BLaER1 treated with 17β-estradiol and CSF1 and Interleukin-3, amounts not matched to agents 10 nM and 100 nM (cell line): ENCODE data around the gene NKX2-8.
"Not testable (repeated sequence)": the region's sequence is repeated elsewhere in the genome, so short reads cannot be mapped to it uniquely, and the experiment has no call there.

Experiments used
- H3K27ac ChIP-seq, 11 experiments: shearing (Covaris generic); formaldehyde crosslinking; 2 replicates each; pipeline ENCODE4 v1.8.1; 2022
- H3K27me3 ChIP-seq, 11 experiments: shearing (Covaris generic); formaldehyde crosslinking; 2 replicates each; pipeline ENCODE4 v1.8.1; 2022
- H3K36me3 ChIP-seq, 11 experiments: shearing (Covaris generic); formaldehyde crosslinking; 2 replicates each; pipeline ENCODE4 v1.8.1; 2022
- H3K4me1 ChIP-seq, 10 experiments: shearing (Covaris generic); formaldehyde crosslinking; 2 replicates each; pipeline ENCODE4 v1.8.1; 2022
- H3K4me2 ChIP-seq, 11 experiments: shearing (Covaris generic); formaldehyde crosslinking; 2 replicates each; pipeline ENCODE4 v1.8.1; 2022
- H3K4me3 ChIP-seq, 10 experiments: shearing (Covaris generic); formaldehyde crosslinking; 2 replicates each; pipeline ENCODE4 v1.8.1; 2022
- H3K9ac ChIP-seq, 11 experiments: shearing (Covaris generic); formaldehyde crosslinking; 2 replicates each; pipeline ENCODE4 v1.8.1; 2022
- H3K9me3 ChIP-seq, 11 experiments: shearing (Covaris generic); formaldehyde crosslinking; replicated peaks in 1 of 11; 2 replicates each; pipeline ENCODE4 v1.8.1; 2022
- H4K20me1 ChIP-seq, 11 experiments: shearing (Covaris generic); formaldehyde crosslinking; 2 replicates each; pipeline ENCODE4 v1.8.1; 2022
- Cebpa-rat ChIP-seq, 11 experiments: shearing (Covaris generic); IDR thresholded peaks; 2 replicates each; pipeline ENCODE4 v1.8.1; 2022

Gene NKX2-8

GRCh38 chr14:36553656-36554260, 28.7 kb downstream of the NKX2-8 start:
- H4K20me1 ChIP-seq, result no peaks in the 10 kb centered on the region
- H3K27me3 ChIP-seq, result no peaks in the 10 kb centered on the region
- TF ChIP-seq Cebpa-rat (IDR thresholded peaks at IDR 0.05), result no peak
- no peaks in the 10 kb centered on the region for H3K4me1 ChIP-seq
- no peaks in the 10 kb centered on the region for H3K36me3 ChIP-seq
- no peaks in the 10 kb centered on the region for H3K9me3 ChIP-seq
- H3K4me2 ChIP-seq, result no peak overlapping the region
- H3K9ac ChIP-seq, result no peak overlapping the region
- no peak overlapping the region for H3K27ac ChIP-seq
- no peak overlapping the region for H3K4me3 ChIP-seq

GRCh38 chr14:36550899-36551298, 31.5 kb downstream of the NKX2-8 start:
- H4K20me1 ChIP-seq, result no peaks in the 10 kb centered on the region
- TF ChIP-seq Cebpa-rat (IDR thresholded peaks at IDR 0.05), result no peak
- no peaks in the 10 kb centered on the region for H3K36me3 ChIP-seq
- no peak overlapping the region for H3K4me2 ChIP-seq
- no peak overlapping the region for H3K27ac ChIP-seq
- no peaks in the 10 kb centered on the region for H3K4me1 ChIP-seq
- H3K4me3 ChIP-seq, result no peak overlapping the region
- H3K9ac ChIP-seq, result no peak overlapping the region
- H3K9me3 ChIP-seq, result no peaks in the 10 kb centered on the region
- H3K27me3 ChIP-seq, result no peaks in the 10 kb centered on the region

- H3K27me3 ChIP-seq, H4K20me1 ChIP-seq, H3K4me3 ChIP-seq, H3K4me1 ChIP-seq, H3K4me2 ChIP-seq, H3K36me3 ChIP-seq, H3K9ac ChIP-seq, H3K27ac ChIP-seq: not testable (repeated sequence)
- H3K9me3 ChIP-seq, result peaks cover 0 to 11% (median 8%) of the 10 kb centered on the region in 11 experiments; a peak in 12 of 22 replicates
Measured at GRCh38 chr14:36544280-36544679, 38.1 kb downstream of the NKX2-8 start.

- no peak overlapping the region for H3K4me3 ChIP-seq
- H3K4me2 ChIP-seq, result no peak overlapping the region
- H3K9me3 ChIP-seq, result peaks cover 7 to 14% (median 9%) of the 10 kb centered on the region in 11 experiments; a peak in 14 of 22 replicates
- no peaks in the 10 kb centered on the region for H4K20me1 ChIP-seq
- no peak overlapping the region for H3K27ac ChIP-seq
- no peaks in the 10 kb centered on the region for H3K36me3 ChIP-seq
- H3K4me1 ChIP-seq, result no peaks in the 10 kb centered on the region
- no peaks in the 10 kb centered on the region for H3K27me3 ChIP-seq
- no peak for TF ChIP-seq Cebpa-rat (IDR thresholded peaks at IDR 0.05)
- no peak overlapping the region for H3K9ac ChIP-seq
Measured at GRCh38 chr14:36538051-36538450, 44.4 kb downstream of the NKX2-8 start.
